HCT116 (cell line): ENCODE measurements around the gene PLCL2. TPM values are rescaled to one million over a fixed set of nuclear protein-coding genes. Genes with fewer than 3 reads are reported as not detected.

Experiments used
- ATAC-seq: fragments of 200-7000 bp; cut with Tn5 transposase; 2 replicates; pipeline ENCODE4 v1.9.1; 2020; ENCODE audit warnings: mild to moderate bottlenecking, moderate library complexity
- BruUV-seq: library from RNA; stranded (reverse); fragments of 400-500 nt; replicated peaks from 2 replicates; lab custom pipeline; 2021; lab: Mats Ljungman, UMichigan
- CTCF ChIA-PET: fragments of 300-600 bp; sonication (Branson Sonifier 250); formaldehyde crosslinking; loops from one replicate; lab custom pipeline; 2021; ENCODE audit warnings: antibody characterized with exemption; lab: Charles Lee
- POLR2A ChIA-PET: fragments of 300-600, 350-600 bp; sonication (Branson Sonifier 250); formaldehyde crosslinking; loops from one replicate; lab custom pipeline; 2021; ENCODE audit warnings: antibody characterized with exemption; lab: Charles Lee
- RAD21 ChIA-PET, 2 experiments: fragments of 300-600 bp; sonication (Branson Sonifier 250); formaldehyde crosslinking; loops; one replicate each; lab custom pipeline; 2023; ENCODE audit warnings: low total read pairs in 2 of 2; ENCODE audit not compliant: uncharacterized antibody in 2 of 2, unreplicated experiment in 2 of 2, low non-redundant PET in 1 of 2; lab: Charles Lee
- DNase-seq: peaks from one replicate; pipeline ENCODE4 v3.0.0-alpha.2; 2010; ENCODE audit warnings: low read depth, low spot score
- H2AFZ ChIP-seq: fragments of 200-600 bp; shearing (Covaris generic), sonication (generic); 2 replicates; pipeline ENCODE4 v1.6.1; 2017; ENCODE audit warnings: low read depth, mixed run types, mixed read lengths, antibody characterized with exemption, low read length; ENCODE audit not compliant: poor library complexity, severe bottlenecking
- H3K27ac ChIP-seq: 2 replicates; pipeline ENCODE4 v1.5.1; 2012; ENCODE audit warnings: low read depth, low read length
- H3K27me3 ChIP-seq: fragments of 200-600 bp; sonication (generic); 2 replicates; pipeline ENCODE4 v1.6.1; 2016; ENCODE audit warnings: mixed run types, low read length, mixed read lengths; ENCODE audit not compliant: insufficient read depth
- H3K36me3 ChIP-seq, 2 experiments: fragments of 200-500 bp in 1 of 2; fragments of 200-600 bp in 1 of 2; sonication (Bioruptor generic) in 1 of 2; sonication (generic) in 1 of 2; 2 replicates each; pipeline versions ENCODE4 v1.5.1 to v1.6.1; 2014 to 2016; ENCODE audit warnings: low read length in 2 of 2, inconsistent platforms in 1 of 2, mixed read lengths in 1 of 2, mixed run types in 1 of 2; ENCODE audit not compliant: insufficient read depth in 2 of 2, control insufficient read depth in 1 of 2
- H3K4me1 ChIP-seq, 2 experiments: fragments of 200-600 bp in 1 of 2; sonication (generic) in 1 of 2; 2 replicates each; pipeline versions ENCODE4 v1.5.1 to v1.6.1; 2012 to 2017; ENCODE audit warnings: low read length in 2 of 2, inconsistent platforms in 1 of 2, mild to moderate bottlenecking in 1 of 2, mixed read lengths in 1 of 2, mixed run types in 1 of 2, moderate library complexity in 1 of 2; ENCODE audit not compliant: insufficient read depth in 2 of 2, control insufficient read depth in 1 of 2
- H3K4me2 ChIP-seq: fragments of 200-600 bp; sonication (generic); 2 replicates; pipeline ENCODE4 v1.6.1; 2017; ENCODE audit warnings: mixed run types, low read length, mixed read lengths
- H3K4me3 ChIP-seq, 2 experiments: fragments of 200-600 bp in 1 of 2; sonication (generic) in 1 of 2; replicated peaks in 1 of 2; 2 replicates each; pipeline ENCODE4 v1.5.1; 2011 to 2016; ENCODE audit warnings: low read length in 2 of 2, control low read depth in 1 of 2, low read depth in 1 of 2, mild to moderate bottlenecking in 1 of 2, mixed read lengths in 1 of 2, mixed run types in 1 of 2
- H3K79me2 ChIP-seq: fragments of 200-600 bp; sonication (generic); 2 replicates; pipeline ENCODE4 v1.6.1; 2017; ENCODE audit warnings: mild to moderate bottlenecking, mixed run types, low read length, moderate library complexity, mixed read lengths; ENCODE audit not compliant: insufficient read depth
- H3K9ac ChIP-seq: fragments of 200-600 bp; sonication (generic); 2 replicates; pipeline ENCODE4 v1.6.1; 2016; ENCODE audit warnings: low read length, mixed read lengths
- H3K9me2 ChIP-seq: fragments of 200-600 bp; sonication (generic), shearing (Covaris generic); 2 replicates; pipeline ENCODE4 v1.6.1; 2017; ENCODE audit warnings: mixed run types, mild to moderate bottlenecking, moderate library complexity; ENCODE audit not compliant: insufficient read depth
- H3K9me3 ChIP-seq, 2 experiments: fragments of 200-500 bp in 1 of 2; fragments of 200-600 bp in 1 of 2; sonication (Bioruptor generic) in 1 of 2; sonication (generic) in 1 of 2; 2 replicates each; pipeline ENCODE4 v1.6.1; 2014 to 2017; ENCODE audit warnings: low read length in 2 of 2, mixed read lengths in 2 of 2, inconsistent platforms in 1 of 2, low read depth in 1 of 2, mild to moderate bottlenecking in 1 of 2, mixed run types in 1 of 2, moderate library complexity in 1 of 2; ENCODE audit not compliant: control insufficient read depth in 1 of 2, insufficient read depth in 1 of 2
- H4K20me1 ChIP-seq: fragments of 200-600 bp; sonication (generic), shearing (Covaris generic); 2 replicates; pipeline ENCODE4 v1.6.1; 2017; ENCODE audit warnings: mixed run types, mild to moderate bottlenecking, moderate library complexity; ENCODE audit not compliant: insufficient read depth
- CBX3 ChIP-seq: IDR thresholded peaks from 2 replicates; pipeline ENCODE4 v1.6.1; 2012; ENCODE audit warnings: low read depth
- CEBPB ChIP-seq: IDR thresholded peaks from 2 replicates; pipeline ENCODE4 v1.6.1; 2012; ENCODE audit warnings: low read depth
- CTCF ChIP-seq, 3 experiments: fragments of 200-600 bp in 1 of 3; sonication (generic) in 1 of 3; IDR thresholded peaks in 2 of 3; conservative IDR thresholded peaks in 1 of 3; 2 replicates each; pipeline ENCODE4 v1.5.1; 2012 to 2017; ENCODE audit warnings: low read depth in 2 of 3, low read length in 2 of 3, antibody characterized with exemption in 1 of 3, borderline replicate concordance in 1 of 3, control low read depth in 1 of 3, mild to moderate bottlenecking in 1 of 3, mixed read lengths in 1 of 3, mixed run types in 1 of 3, moderate library complexity in 1 of 3; ENCODE audit not compliant: insufficient read depth in 1 of 3
- EGR1 ChIP-seq: IDR thresholded peaks from 2 replicates; pipeline ENCODE4 v1.6.1; 2012; ENCODE audit warnings: low read depth
- ELF1 ChIP-seq: IDR thresholded peaks from 2 replicates; pipeline ENCODE4 v1.6.1; 2012; ENCODE audit warnings: low read depth, borderline replicate concordance
- EZH2 ChIP-seq: fragments of 200-600 bp; sonication (generic); IDR thresholded peaks from 2 replicates; pipeline ENCODE4 v1.6.1; 2017; ENCODE audit warnings: antibody characterized with exemption, mixed run types
- POLR2A ChIP-seq: IDR thresholded peaks from 2 replicates; pipeline ENCODE4 v1.7.0; 2011; ENCODE audit warnings: borderline replicate concordance; ENCODE audit not compliant: insufficient read depth, insufficient read length; ENCODE audit errors: extremely low read depth
- POLR2AphosphoS5 ChIP-seq: IDR thresholded peaks from 2 replicates; pipeline ENCODE4 v1.6.1; 2011; ENCODE audit warnings: mild to moderate bottlenecking, low read depth, low read length, moderate library complexity
- SIN3A ChIP-seq: IDR thresholded peaks from 2 replicates; pipeline ENCODE4 v1.6.1; 2012; ENCODE audit warnings: low read depth
- SP1 ChIP-seq: IDR thresholded peaks from 2 replicates; pipeline ENCODE4 v1.6.1; 2012; ENCODE audit warnings: low read depth
- SRF ChIP-seq: IDR thresholded peaks from 2 replicates; pipeline ENCODE4 v1.6.1; 2012; ENCODE audit warnings: low read depth
- TCF7L2 ChIP-seq: IDR thresholded peaks from 2 replicates; pipeline ENCODE4 v1.7.0; 2011; ENCODE audit warnings: borderline replicate concordance, inconsistent platforms; ENCODE audit not compliant: insufficient read depth, insufficient read length; ENCODE audit errors: extremely low read depth
- YY1 ChIP-seq: IDR thresholded peaks from 2 replicates; pipeline ENCODE4 v1.6.1; 2011; ENCODE audit warnings: low read length, low read depth, moderate library complexity, mild to moderate bottlenecking; ENCODE audit not compliant: insufficient replicate concordance; ENCODE audit errors: extremely low read depth
- ZBTB33 ChIP-seq: IDR thresholded peaks from 2 replicates; pipeline ENCODE4 v1.6.1; 2011; ENCODE audit warnings: mild to moderate bottlenecking, low read length, moderate library complexity; ENCODE audit not compliant: insufficient replicate concordance; ENCODE audit errors: extremely low read depth
- ZNF274 ChIP-seq: fragments of 200-500 bp; sonication (Bioruptor generic); IDR thresholded peaks from 2 replicates; pipeline ENCODE4 v1.6.1; 2014; ENCODE audit warnings: mild to moderate bottlenecking, low read depth, low read length, inconsistent platforms
- intact Hi-C: fragments of 100-400 bp; cut with micrococcal nuclease; formaldehyde crosslinking; loops from 2 replicates; pipeline ENCODE4 v1.10.0; 2022
- total RNA-seq: library from RNA; stranded (reverse); gene quantifications from one replicate; pipeline ENCODE4 v1.2.1, GENCODE V29; 2021; ENCODE audit not compliant: unreplicated experiment
- TF ChIP-seq, protein P1 (sequence below): IDR thresholded peaks from 2 replicates; pipeline ENCODE4 v1.6.1; 2012
- TF ChIP-seq, protein P2 (sequence below): IDR thresholded peaks from 2 replicates; pipeline ENCODE4 v1.6.1; 2012; ENCODE audit warnings: low read depth

The PLCL2 gene
- total RNA-seq, 1 experiment from 2014 or later, result 2.2 TPM

DNA sequence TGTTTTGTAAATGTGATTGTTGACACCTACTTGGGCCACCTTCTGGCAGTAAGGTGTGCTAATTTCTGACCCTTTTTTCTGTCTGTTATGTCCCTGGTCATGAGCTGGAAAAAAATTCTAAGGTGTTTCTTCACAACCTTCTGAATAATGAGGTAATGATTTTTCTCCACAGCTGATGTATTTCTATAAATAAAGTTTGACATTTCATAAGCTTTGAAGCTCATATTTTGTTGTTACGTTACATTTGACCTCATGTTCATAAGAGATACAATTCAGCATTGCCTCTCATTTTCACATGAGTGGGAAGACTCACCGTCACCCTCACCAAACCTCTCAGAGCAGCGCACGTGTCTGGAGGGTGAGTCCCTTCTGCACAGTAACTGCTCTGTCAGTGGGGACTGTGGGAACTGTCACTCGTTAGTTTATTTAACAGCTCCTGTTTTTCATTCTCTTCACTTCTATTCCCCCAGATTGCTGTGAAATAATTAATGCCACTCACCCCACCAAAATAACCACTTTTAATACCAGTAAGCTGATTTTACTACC lies 140.9 kb downstream of the PLCL2 start:
- intact Hi-C loops, result no loop called here
- RAD21 ChIA-PET, result no interaction called here
- H3K27ac ChIP-seq, result no peak overlapping the region
- CTCF ChIA-PET, result no interaction called here
- H3K79me2 ChIP-seq, result no peaks in the 10 kb centered on the region
- H3K36me3 ChIP-seq, result no peaks in the 10 kb centered on the region
- no peaks in the 10 kb centered on the region for H3K27me3 ChIP-seq
- DNase-seq, result no peak
- H3K4me1 ChIP-seq, result no peaks in the 10 kb centered on the region
- H3K9me2 ChIP-seq, result no peaks in the 10 kb centered on the region
- H3K9ac ChIP-seq, result no peak overlapping the region
- no peak overlapping the region for H3K4me3 ChIP-seq
- BruUV-seq, result no TSS peak
- no peaks in the 10 kb centered on the region for H3K9me3 ChIP-seq
- H3K4me2 ChIP-seq, result no peak overlapping the region
- TF ChIP-seq CTCF (IDR thresholded peaks at IDR 0.05 in 2 of 3, conservative IDR thresholded peaks at IDR 0.05 in 1 of 3; ENCODE audit: borderline replicate concordance in 1 of 3, insufficient read depth in 1 of 3, low read depth in 2 of 3, low read length in 2 of 3), result no peak
- no peak for TF ChIP-seq SRF
- no peak for TF ChIP-seq YY1
- no peak for TF ChIP-seq TCF7L2
- no peak for TF ChIP-seq ZBTB33
- no peak for TF ChIP-seq CBX3
- TF ChIP-seq SIN3A, result no peak
- no peak for TF ChIP-seq EZH2
- TF ChIP-seq, protein P1, sequence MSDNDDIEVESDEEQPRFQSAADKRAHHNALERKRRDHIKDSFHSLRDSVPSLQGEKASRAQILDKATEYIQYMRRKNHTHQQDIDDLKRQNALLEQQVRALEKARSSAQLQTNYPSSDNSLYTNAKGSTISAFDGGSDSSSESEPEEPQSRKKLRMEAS, result no peak
- TF ChIP-seq, protein P2, sequence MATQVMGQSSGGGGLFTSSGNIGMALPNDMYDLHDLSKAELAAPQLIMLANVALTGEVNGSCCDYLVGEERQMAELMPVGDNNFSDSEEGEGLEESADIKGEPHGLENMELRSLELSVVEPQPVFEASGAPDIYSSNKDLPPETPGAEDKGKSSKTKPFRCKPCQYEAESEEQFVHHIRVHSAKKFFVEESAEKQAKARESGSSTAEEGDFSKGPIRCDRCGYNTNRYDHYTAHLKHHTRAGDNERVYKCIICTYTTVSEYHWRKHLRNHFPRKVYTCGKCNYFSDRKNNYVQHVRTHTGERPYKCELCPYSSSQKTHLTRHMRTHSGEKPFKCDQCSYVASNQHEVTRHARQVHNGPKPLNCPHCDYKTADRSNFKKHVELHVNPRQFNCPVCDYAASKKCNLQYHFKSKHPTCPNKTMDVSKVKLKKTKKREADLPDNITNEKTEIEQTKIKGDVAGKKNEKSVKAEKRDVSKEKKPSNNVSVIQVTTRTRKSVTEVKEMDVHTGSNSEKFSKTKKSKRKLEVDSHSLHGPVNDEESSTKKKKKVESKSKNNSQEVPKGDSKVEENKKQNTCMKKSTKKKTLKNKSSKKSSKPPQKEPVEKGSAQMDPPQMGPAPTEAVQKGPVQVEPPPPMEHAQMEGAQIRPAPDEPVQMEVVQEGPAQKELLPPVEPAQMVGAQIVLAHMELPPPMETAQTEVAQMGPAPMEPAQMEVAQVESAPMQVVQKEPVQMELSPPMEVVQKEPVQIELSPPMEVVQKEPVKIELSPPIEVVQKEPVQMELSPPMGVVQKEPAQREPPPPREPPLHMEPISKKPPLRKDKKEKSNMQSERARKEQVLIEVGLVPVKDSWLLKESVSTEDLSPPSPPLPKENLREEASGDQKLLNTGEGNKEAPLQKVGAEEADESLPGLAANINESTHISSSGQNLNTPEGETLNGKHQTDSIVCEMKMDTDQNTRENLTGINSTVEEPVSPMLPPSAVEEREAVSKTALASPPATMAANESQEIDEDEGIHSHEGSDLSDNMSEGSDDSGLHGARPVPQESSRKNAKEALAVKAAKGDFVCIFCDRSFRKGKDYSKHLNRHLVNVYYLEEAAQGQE, result no peak
- TF ChIP-seq POLR2AphosphoS5, result no peak
- no peak for TF ChIP-seq ZNF274
- TF ChIP-seq ELF1, result no peak
- no peak for TF ChIP-seq SP1
- no peak for TF ChIP-seq EGR1
- no peak for TF ChIP-seq POLR2A
- no peak for TF ChIP-seq CEBPB
- POLR2A ChIA-PET, result interaction anchor here (0.7 kb wide), 1 partner anchor 142 kb away, joined by 3 read pairs; no protein-coding TSS in a partner anchor
- no peak for ATAC-seq
- no peak overlapping the region for H2AFZ ChIP-seq
- H4K20me1 ChIP-seq, result no peaks in the 10 kb centered on the region
